Thoracic aorta (tissue), 2 donors: ENCODE data around the gene HSPA2. TPM values are rescaled to one million over a fixed set of nuclear protein-coding genes. Genes with fewer than 3 reads are reported as not detected.
"Not testable (repeated sequence)": the region's sequence is repeated elsewhere in the genome, so short reads cannot be mapped to it uniquely, and the experiment has no call there.

Experiments used
- ATAC-seq: fragments of 150-250 bp; one replicate; pipeline ENCODE4 v1.8.0; 2017; ENCODE audit warnings: low read depth; ENCODE audit not compliant: insufficient number of reproducible peaks, low FRiP score
- DNase-seq: peaks from one replicate; pipeline ENCODE4 v3.0.0-alpha.2; 2020; ENCODE audit warnings: low spot score
- H3K27ac ChIP-seq, 2 donors: fragments of 200-600 bp; sonication (generic); 1 replicate in 1 of 2; 2 replicates in 1 of 2; pipeline ENCODE4 v1.5.1; 2016; ENCODE audit warnings: mild to moderate bottlenecking in 2 of 2, moderate library complexity in 2 of 2
- H3K27me3 ChIP-seq: fragments of 200-600 bp; sonication (generic); replicated peaks from 2 replicates; pipeline ENCODE4 v1.6.0; 2016; ENCODE audit warnings: mild to moderate bottlenecking; ENCODE audit not compliant: insufficient read depth
- H3K36me3 ChIP-seq: fragments of 200-600 bp; sonication (generic); one replicate; pipeline ENCODE4 v1.5.1; 2016
- H3K4me1 ChIP-seq, 2 donors: fragments of 200-600 bp; sonication (generic); 1 replicate in 1 of 2; 2 replicates in 1 of 2; pipeline versions ENCODE4 v1.5.1 to v1.6.0; 2016; ENCODE audit warnings: low read depth in 2 of 2, mild to moderate bottlenecking in 1 of 2; ENCODE audit not compliant: control insufficient read depth in 1 of 2
- H3K4me3 ChIP-seq: fragments of 200-600 bp; sonication (generic); 2 replicates; pipeline ENCODE4 v1.5.1; 2016; ENCODE audit warnings: mild to moderate bottlenecking
- H3K9me3 ChIP-seq: fragments of 200-600 bp; sonication (generic); 2 replicates; pipeline ENCODE4 v1.5.1; 2016
- total RNA-seq, 2 donors: library from RNA; depleted of rRNA; stranded (reverse); fragments of >200 nt; gene quantifications; one replicate each; pipeline versions ENCODE4 v1.1.0 to v1.2.3, GENCODE V29; 2016
- TF ChIP-seq, protein P1 (sequence below): fragments of 200-600 bp; sonication (generic); IDR thresholded peaks from one replicate; pipeline ENCODE4 v1.5.1; 2019; ENCODE audit warnings: antibody characterized with exemption

Gene HSPA2
- total RNA-seq, 2 donors from 2014 or later = 28.5 to 33.7 TPM

DNA sequence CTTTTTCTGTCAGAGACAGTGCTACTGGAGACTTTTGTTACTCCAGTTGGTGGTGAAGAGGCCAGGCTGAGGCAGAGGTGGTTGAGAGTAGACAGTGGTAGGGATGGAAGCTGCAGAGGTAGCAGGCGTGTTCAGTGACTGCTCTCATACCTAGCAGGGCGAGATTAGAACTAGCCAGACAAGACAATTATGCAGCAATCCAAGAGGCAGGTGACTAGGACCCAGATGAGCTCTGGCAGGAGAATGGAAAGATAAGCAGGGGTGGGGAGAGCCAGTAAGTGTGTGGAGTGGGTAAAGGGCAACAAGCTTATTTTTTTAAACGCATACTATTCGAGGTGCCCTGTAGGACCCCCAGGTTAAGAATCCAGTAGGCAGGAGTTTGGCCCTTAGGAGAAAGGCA lies 14.0 kb downstream of the HSPA2 start:
- no peak for ATAC-seq
- H3K4me1 ChIP-seq = peaks cover 0 to 8% of the 10 kb centered on the region in 2 donors
- TF ChIP-seq, protein P1, sequence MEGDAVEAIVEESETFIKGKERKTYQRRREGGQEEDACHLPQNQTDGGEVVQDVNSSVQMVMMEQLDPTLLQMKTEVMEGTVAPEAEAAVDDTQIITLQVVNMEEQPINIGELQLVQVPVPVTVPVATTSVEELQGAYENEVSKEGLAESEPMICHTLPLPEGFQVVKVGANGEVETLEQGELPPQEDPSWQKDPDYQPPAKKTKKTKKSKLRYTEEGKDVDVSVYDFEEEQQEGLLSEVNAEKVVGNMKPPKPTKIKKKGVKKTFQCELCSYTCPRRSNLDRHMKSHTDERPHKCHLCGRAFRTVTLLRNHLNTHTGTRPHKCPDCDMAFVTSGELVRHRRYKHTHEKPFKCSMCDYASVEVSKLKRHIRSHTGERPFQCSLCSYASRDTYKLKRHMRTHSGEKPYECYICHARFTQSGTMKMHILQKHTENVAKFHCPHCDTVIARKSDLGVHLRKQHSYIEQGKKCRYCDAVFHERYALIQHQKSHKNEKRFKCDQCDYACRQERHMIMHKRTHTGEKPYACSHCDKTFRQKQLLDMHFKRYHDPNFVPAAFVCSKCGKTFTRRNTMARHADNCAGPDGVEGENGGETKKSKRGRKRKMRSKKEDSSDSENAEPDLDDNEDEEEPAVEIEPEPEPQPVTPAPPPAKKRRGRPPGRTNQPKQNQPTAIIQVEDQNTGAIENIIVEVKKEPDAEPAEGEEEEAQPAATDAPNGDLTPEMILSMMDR = no peak
- H3K36me3 ChIP-seq = no peaks in the 10 kb centered on the region
- H3K4me3 ChIP-seq = no peak overlapping the region
- H3K27me3 ChIP-seq = no peaks in the 10 kb centered on the region
- DNase-seq = no peak
- H3K9me3 ChIP-seq = no peaks in the 10 kb centered on the region
- H3K27ac ChIP-seq = no peak overlapping the region

DNA sequence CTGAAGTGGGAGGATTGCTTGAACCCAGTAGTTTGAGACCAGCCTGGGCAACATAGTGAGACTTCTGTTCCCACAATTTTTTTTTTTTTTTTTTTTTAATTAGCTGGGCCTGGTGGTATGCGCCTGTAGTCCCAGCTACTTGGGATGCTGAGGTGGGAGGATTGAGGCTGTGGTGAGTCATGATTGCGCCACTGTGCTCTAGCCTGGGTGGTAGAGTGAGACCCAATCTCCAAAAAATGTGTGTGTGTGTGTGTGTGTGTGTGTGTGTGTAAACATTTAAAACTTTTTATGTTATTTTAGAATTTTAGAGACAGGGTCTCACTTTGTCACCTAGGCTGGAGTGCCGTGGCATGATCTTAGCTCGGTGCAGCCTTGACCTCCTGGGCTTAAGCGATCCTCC lies 16.0 kb downstream of the HSPA2 start:
- Histone ChIP-seq H3K27ac (no peak overlapping the region), H3K36me3 (no peaks in the 10 kb centered on the region), H3K4me3 (no peak overlapping the region), H3K27me3 (no peaks in the 10 kb centered on the region), H3K9me3 (no peaks in the 10 kb centered on the region), H3K4me1 (no peaks in the 10 kb centered on the region)
- ATAC-seq (no peak), DNase-seq (no peak)
- TF ChIP-seq, protein P1 = no peak

DNA sequence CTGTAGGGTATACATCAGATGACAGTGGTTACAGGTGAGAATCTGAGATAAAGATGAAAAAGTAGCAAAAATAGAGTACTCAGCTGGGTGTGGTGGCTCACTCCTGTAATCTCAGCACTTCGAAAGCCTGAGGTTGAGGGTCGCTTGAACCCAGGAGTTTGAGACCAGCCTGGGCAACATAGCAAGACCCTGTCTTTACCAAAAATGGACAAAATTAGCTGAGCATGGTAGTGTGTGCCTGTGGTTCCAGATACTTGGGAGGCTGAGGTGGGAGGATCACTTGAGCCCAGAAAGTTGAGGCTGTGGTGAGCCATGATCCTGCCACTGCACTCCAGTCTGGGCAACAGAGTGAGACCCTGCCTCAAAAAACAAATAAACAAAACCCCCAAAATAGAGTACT lies 17.7 kb downstream of the HSPA2 start:
- H3K4me3 ChIP-seq, H3K27ac ChIP-seq, H3K27me3 ChIP-seq, DNase-seq, ATAC-seq, H3K36me3 ChIP-seq, H3K9me3 ChIP-seq, H3K4me1 ChIP-seq: not testable (repeated sequence)

DNA sequence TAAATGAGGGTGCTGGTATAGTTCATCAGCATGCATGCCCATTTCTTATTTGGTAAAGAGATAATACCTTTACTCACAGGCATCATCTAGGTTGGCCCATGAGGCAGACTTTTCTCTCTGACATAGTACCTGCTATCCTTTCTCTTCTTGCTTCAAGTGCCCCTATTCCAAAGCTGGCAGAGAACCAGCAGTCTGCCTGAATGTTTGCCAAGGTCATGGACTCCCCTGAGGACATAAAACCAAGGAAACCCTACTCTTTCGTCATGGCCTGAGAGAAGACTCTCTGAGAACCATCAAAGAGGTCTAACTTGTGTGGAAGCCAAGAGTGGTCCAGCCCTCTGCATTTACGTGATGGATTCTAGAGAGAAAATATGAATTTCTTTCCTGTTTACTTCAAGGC lies 21.1 kb downstream of the HSPA2 start:
- no peaks in the 10 kb centered on the region for H3K9me3 ChIP-seq
- H3K36me3 ChIP-seq = no peaks in the 10 kb centered on the region
- peaks cover 4 to 9% of the 10 kb centered on the region in 2 donors for H3K4me1 ChIP-seq
- no peak overlapping the region for H3K4me3 ChIP-seq
- no peak overlapping the region for H3K27ac ChIP-seq
- DNase-seq (no peak), ATAC-seq (no peak)
- H3K27me3 ChIP-seq = no peaks in the 10 kb centered on the region
- TF ChIP-seq, protein P1 = no peak

DNA sequence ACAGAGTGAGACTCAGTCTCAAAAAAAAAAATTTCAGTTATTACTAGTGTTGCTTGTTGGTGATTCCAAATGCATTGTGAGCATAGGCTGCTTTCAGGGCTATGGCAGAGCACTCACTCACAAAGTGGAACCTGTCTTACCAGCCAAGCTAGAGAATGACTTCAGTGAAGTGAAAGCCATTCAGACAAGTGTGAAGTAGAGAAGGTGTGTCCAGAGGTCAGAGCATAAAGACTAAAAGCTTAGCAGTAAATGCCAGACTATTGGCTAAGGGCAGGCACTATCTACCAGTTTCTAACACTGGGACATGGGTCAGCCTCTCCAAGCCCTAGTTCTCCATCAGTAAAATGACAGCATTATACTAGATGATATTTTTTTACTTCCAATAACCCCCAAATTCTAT lies 21.9 kb downstream of the HSPA2 start:
- Histone ChIP-seq H3K4me1 (peaks cover 9 to 17% of the 10 kb centered on the region in 2 donors), H3K27me3 (no peaks in the 10 kb centered on the region), H3K36me3 (no peaks in the 10 kb centered on the region), H3K9me3 (no peaks in the 10 kb centered on the region), H3K4me3 (no peak overlapping the region), H3K27ac (no peak overlapping the region)
- TF ChIP-seq, protein P1 = no peak
- DNase-seq (no peak), ATAC-seq (no peak)

DNA sequence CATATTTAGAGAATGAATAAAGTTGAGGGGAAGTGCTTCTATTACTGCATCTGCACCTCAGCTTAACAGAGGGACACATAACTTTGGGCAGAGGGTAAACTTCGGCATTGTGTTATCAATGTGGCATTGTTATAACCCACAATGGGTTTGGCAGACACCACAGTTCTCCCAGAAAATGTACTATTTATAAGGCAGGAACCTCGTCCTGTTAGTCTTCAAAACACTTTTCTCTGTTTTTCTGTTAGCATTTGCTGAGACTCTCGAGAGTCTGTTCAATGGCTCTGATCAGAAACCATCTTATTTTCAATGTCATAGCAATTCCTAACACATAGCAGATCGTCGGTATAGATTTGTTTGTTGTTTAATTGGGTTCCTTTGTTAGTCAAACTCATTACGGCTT lies 23.2 kb downstream of the HSPA2 start:
- DNase-seq = no peak
- no peak overlapping the region for H3K27ac ChIP-seq
- no peak overlapping the region for H3K4me3 ChIP-seq
- H3K4me1 ChIP-seq = peaks cover 19 to 26% of the 10 kb centered on the region in 2 donors
- no peaks in the 10 kb centered on the region for H3K27me3 ChIP-seq
- no peaks in the 10 kb centered on the region for H3K36me3 ChIP-seq
- no peaks in the 10 kb centered on the region for H3K9me3 ChIP-seq
- no peak for ATAC-seq
- TF ChIP-seq, protein P1 = no peak
